GM18519 (cell line): Measurements from ENCODE around the gene CECR2.

Experiments used
- ATAC-seq: cut with Tn5 transposase; IDR thresholded peaks from one replicate; pipeline ENCODE4 v1.9.1; 2021; ENCODE audit warnings: mild to moderate bottlenecking, moderate library complexity; ENCODE audit not compliant: unreplicated experiment, low FRiP score

CECR2 gene

GRCh38 chr22:17443405-17444203, 74.3 kb downstream of the CECR2 start:
- ATAC-seq: no peak

DNA sequence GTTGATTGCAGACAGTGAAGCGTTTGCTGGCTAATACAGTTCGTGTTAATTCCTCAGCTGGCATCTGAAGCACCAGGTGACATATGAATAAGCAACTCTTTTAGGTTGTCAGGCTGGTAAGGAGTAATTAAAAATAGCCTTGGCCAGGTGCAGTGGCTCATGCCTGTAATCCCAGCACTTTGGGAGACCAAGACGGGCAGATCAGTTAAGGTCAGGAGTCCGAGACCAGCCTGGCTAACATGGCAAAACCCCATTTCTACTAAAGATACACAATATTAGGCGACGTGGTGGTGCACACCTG, 74.9 kb downstream of the CECR2 start:
- no peak for ATAC-seq

DNA sequence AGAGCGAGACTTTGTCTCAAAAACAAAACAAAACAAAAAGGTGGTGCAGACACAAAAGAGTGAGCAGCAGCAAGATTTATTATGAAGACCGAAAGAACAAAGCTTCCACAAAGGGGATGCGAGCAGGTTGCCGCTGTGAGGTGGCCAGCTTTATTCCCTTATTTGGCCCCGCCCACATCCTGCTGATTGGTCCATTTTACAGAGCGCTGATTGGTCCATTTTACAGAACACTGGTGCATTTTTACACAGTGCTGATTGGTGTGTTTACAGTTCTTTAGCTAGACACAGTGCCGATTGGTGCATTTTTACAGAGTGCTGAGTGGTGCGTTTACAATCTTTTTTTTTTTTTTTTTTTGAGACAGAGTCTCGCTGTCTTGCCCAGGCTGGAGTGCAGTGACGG, 77.4 kb downstream of the CECR2 start:
- ATAC-seq: no peak

- ATAC-seq: no peak
These were observed 82.1 kb downstream of the CECR2 start for GRCh38 chr22:17451316-17451715.

DNA sequence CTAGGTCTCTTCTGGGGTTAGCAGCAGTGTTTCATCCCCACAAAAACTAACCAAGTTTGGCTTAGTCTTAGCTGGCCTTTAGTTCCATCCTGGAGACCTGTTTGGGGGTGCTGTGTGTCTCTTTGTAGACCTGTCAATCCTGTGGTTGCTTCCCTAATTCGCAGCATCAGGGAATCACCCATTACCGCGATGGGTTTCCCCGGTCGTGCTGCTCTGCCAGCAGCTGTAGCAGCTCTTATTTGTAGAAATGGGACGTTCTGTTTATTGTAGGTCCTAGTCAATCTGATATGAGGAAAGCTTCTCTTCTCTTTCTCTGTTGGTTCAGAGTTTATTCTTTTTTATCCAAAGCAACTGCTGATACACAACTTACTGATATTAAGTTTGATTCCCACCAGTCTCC, 91.6 kb downstream of the CECR2 start:
- ATAC-seq: no peak

- ATAC-seq: no peak
These were observed 101.7 kb downstream of the CECR2 start for GRCh38 chr22:17470880-17471500.

DNA sequence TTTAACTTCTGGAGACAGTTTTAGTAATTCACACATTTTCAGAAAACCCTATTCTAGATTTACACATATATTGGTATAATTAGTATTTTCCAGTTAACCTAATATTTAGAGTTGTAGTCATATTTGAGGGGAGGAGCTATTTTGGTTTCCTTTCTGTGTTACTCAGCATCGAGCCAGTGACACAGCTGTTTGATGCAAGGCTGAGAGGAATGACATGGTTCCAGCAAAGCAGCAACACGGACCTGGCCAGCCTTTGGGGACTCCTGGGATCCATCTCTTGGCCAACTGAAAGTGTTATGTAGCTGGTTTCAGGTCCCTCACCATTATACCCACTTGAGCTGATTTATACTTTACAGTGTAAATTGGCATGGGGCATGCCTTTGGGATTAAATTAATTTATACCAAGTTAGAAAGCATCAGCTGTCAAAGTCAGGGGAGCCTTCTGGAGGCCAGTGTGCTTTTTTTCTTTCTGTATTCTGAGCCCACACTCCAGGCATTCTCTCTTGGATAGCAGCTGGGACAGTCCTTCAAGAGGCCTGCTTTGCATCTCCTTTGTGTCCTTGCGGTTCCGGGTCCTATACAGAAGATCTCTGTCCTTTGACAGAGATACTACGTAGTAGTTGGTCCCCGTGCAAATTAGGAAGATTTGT, 102.8 kb downstream of the CECR2 start:
- ATAC-seq: no peak

GRCh38 chr22:17472932-17473331, 103.7 kb downstream of the CECR2 start:
- ATAC-seq: no peak

GRCh38 chr22:17475318-17476230, 106.3 kb downstream of the CECR2 start:
- no peak for ATAC-seq

- ATAC-seq: no peak
These were observed 107.6 kb downstream of the CECR2 start for GRCh38 chr22:17476838-17477237.

GRCh38 chr22:17477391-17477833, 108.2 kb downstream of the CECR2 start:
- ATAC-seq: no peak

DNA sequence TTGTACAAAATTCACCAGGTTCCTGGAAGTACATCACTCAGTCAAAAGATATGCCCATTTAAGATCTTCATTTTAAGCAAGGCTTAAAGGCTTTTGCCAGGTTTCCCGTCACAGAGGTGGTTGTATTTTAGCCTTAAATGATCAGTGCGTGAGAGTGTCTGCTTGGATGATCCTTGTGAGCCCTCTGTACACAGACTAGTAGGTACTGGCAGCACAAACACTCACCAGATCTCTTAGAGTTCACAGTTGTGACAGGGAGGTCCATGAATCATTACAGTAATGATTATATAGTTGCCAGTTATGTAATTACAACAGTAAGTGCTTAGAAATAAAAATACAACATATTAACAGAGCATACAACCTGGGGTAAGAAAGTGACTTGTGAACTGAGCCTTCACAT, 109.9 kb downstream of the CECR2 start:
- ATAC-seq: no peak

GRCh38 chr22:17481424-17481823, 112.2 kb downstream of the CECR2 start:
- ATAC-seq: no peak

DNA sequence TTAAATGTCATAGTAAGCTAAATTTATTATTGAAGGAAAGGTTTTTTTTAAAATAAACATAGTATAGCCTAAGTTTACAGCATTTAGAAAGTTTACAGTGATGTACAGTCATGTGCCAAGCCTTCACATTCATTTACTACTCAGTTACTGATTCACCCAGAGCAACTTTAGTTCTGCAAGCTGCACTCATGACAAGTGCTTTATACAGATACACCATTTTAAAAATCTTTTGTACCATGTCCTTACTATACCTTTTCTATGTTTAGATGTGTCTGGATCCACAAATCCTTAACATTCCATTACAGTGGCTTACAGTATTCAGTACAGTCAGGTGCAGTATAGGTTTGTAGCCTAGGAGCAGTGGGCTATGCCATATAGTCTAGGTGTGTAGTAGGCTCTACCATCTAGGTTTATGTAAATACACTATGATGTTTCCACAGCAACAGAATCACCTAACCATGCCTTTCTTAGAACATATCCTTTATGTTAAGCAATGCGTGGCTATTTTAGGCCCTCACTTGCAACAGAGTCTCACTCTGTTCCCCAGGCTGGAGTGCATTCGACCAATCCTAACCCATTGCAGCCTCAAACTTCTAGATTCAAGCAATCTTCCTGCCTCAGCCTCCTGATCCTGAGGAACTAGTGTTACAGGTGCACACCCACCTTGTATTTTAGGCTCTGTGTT, 114.6 kb downstream of the CECR2 start:
- ATAC-seq: no peak

DNA sequence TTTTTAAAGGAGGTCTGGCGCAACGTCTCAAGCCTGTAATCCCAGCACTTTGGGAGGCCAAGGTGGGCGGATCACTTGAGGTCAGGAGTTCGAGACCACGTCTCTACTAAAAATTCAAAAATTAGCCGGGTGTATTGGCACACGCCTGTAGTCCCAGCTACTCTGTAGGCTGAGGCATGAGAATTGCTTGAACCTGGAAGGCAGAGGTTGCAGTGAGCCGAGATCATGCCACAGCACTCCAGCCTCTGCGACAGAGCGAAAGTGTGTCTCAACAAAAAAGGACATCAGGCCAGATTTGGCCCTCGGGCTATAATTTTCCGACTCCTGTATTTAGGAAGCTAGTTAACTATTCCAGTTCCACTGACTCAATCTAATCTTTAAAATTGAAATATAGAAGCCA, 115.3 kb downstream of the CECR2 start:
- no peak for ATAC-seq

- no peak for ATAC-seq
These were observed 117.1 kb downstream of the CECR2 start for GRCh38 chr22:17486313-17486712.

GRCh38 chr22:17486719-17487118, 117.5 kb downstream of the CECR2 start:
- no peak for ATAC-seq

- ATAC-seq: no peak
These were observed 119.8 kb downstream of the CECR2 start for GRCh38 chr22:17489101-17489500.

DNA sequence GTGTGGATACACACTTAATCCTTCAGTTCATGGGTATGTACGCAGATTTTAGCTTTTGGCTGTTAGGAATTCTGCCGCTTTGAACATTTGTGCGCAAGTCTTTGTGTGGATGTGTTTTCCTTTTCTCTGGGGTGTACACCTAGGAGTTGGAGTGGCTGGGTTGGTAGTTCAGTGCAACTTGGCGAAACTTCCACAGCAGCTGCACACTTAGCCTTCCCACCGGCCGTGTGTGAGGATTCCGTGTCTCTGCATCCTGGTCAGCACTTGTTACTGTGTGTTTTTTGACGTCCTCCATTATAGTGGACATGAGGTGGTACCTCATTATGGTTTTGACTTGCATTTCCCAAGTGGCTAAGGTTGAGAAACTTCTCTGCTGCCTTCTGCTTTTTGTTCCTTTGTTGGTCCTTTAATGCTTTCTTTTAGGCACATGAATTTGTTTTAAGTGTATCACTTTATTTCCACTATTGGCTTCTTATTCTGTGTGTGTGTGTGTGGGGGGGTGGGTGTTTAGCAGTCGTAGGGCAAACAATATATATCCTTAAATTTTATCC, 121.9 kb downstream of the CECR2 start:
- ATAC-seq: no peak

DNA sequence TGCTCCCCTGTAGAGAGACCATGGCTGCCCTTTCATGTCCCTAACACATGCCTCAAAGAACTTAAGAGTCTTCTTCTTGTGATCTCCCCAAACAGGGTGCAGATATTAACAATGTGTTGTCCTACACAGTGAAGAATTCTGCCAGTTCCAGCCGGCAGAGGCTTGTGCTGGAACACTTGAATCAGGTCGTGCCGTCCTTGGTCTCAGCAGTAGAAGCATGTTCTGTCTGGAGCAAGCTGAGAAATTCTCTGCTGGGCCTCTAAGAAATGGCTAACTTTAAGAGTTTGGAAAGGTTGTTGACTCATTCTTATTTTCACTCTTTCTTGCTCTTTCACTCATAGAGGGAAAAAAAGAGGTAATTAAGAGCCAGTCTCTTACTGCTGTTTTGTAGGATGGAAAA, 123.0 kb downstream of the CECR2 start:
- no peak for ATAC-seq
